SJSA1 (cell line): ENCODE measurements around the gene AGBL3. TPM values are rescaled to one million over a fixed set of nuclear protein-coding genes. Genes with fewer than 3 reads are reported as not detected.
A peak's percentile ranks its signal among the peaks of the same experiment; 100 is the strongest.
"Not testable (repeated sequence)": the region's sequence is repeated elsewhere in the genome, so short reads cannot be mapped to it uniquely, and the experiment has no call there.

Experiments used
- DNase-seq, 2 experiments: peaks; one replicate each; pipeline ENCODE4 v3.0.0-alpha.2; 2015 to 2020; ENCODE audit warnings: low spot score in 2 of 2, low read depth in 1 of 2
- H3K27ac ChIP-seq: fragments of 250-450 bp; sonication (Bioruptor Pico); 2 replicates; pipeline ENCODE4 v1.5.1; 2020; ENCODE audit warnings: mild to moderate bottlenecking, moderate library complexity
- H3K27me3 ChIP-seq: fragments of 250-450 bp; sonication (Bioruptor Pico); replicated peaks from 2 replicates; pipeline ENCODE4 v1.5.1; 2020; ENCODE audit warnings: mild to moderate bottlenecking, moderate library complexity
- H3K36me3 ChIP-seq: fragments of 250-450 bp; sonication (Bioruptor Pico); 2 replicates; pipeline ENCODE4 v1.5.1; 2020; ENCODE audit warnings: mild to moderate bottlenecking
- H3K4me1 ChIP-seq: fragments of 250-450 bp; sonication (Bioruptor Pico); replicated peaks from 2 replicates; pipeline ENCODE4 v1.6.1; 2021; ENCODE audit warnings: mild to moderate bottlenecking
- H3K4me3 ChIP-seq: fragments of 250-450 bp; sonication (Bioruptor Pico); 2 replicates; pipeline ENCODE4 v1.5.1; 2020; ENCODE audit warnings: mild to moderate bottlenecking
- H3K9me3 ChIP-seq: fragments of 250-450 bp; sonication (Bioruptor Pico); replicated peaks from 2 replicates; pipeline ENCODE4 v1.5.1; 2020; ENCODE audit warnings: mild to moderate bottlenecking
- total RNA-seq: library from RNA; depleted of rRNA; stranded (reverse); fragments of >200 nt; shearing (Covaris generic); gene quantifications from 2 replicates; pipeline ENCODE4 v1.2.3, GENCODE V29; 2014

Gene AGBL3
- total RNA-seq, 1 experiment from 2014 or later, result 0.37 TPM

GRCh38 chr7:134991469-134992339 is 5.4 kb downstream of the AGBL3 start:
- Histone ChIP-seq H3K4me1 (peaks cover 18% of the 10 kb centered on the region), H3K27me3 (no peaks in the 10 kb centered on the region), H3K4me3 (no peak overlapping the region), H3K27ac (0 out of 2 replicates have a peak overlapping the region, but pooled peaks have one; percentile 16), H3K36me3 (peaks cover 2% of the 10 kb centered on the region), H3K9me3 (no peaks in the 10 kb centered on the region)
- peak in 1 of 2 experiments; percentile 40 for DNase-seq

GRCh38 chr7:134992626-134993179 is 6.4 kb downstream of the AGBL3 start:
- no peak for DNase-seq
- Histone ChIP-seq H3K27ac (no peak overlapping the region), H3K36me3 (peaks cover 2% of the 10 kb centered on the region; the same call in 1 of the 2 replicates), H3K4me1 (peaks cover 13% of the 10 kb centered on the region), H3K4me3 (no peak overlapping the region), H3K27me3 (no peaks in the 10 kb centered on the region), H3K9me3 (no peaks in the 10 kb centered on the region)

GRCh38 chr7:134993877-134994456 is 7.7 kb downstream of the AGBL3 start:
- H3K36me3 ChIP-seq, result peaks cover 2% of the 10 kb centered on the region; the same call in 1 of the 2 replicates
- no peaks in the 10 kb centered on the region for H3K27me3 ChIP-seq
- no peak overlapping the region for H3K4me3 ChIP-seq
- H3K4me1 ChIP-seq, result peaks cover 13% of the 10 kb centered on the region
- no peak overlapping the region for H3K27ac ChIP-seq
- no peak for DNase-seq
- no peaks in the 10 kb centered on the region for H3K9me3 ChIP-seq

GRCh38 chr7:134995239-134996096 is 9.2 kb downstream of the AGBL3 start:
- peaks cover 13% of the 10 kb centered on the region for H3K4me1 ChIP-seq
- peaks cover 2% of the 10 kb centered on the region; the same call in 1 of the 2 replicates for H3K36me3 ChIP-seq
- H3K27me3 ChIP-seq, result no peaks in the 10 kb centered on the region
- DNase-seq, result no peak
- H3K27ac ChIP-seq, result no peak overlapping the region
- H3K4me3 ChIP-seq, result no peak overlapping the region
- H3K9me3 ChIP-seq, result no peaks in the 10 kb centered on the region

GRCh38 chr7:134996097-134996550 is 9.8 kb downstream of the AGBL3 start:
- DNase-seq, result no peak
- no peak overlapping the region for H3K27ac ChIP-seq
- no peak overlapping the region for H3K4me3 ChIP-seq

GRCh38 chr7:134997214-134997885 is 11.0 kb downstream of the AGBL3 start:
- no peak for DNase-seq
- H3K4me3 ChIP-seq, result no peak overlapping the region
- peaks cover 2% of the 10 kb centered on the region; the same call in 1 of the 2 replicates for H3K36me3 ChIP-seq

More at GRCh38 chr7:134996097-134996550, 9.8 kb downstream of the AGBL3 start:
- H3K4me1 ChIP-seq, result peaks cover 13% of the 10 kb centered on the region
- H3K9me3 ChIP-seq, result no peaks in the 10 kb centered on the region
- no peaks in the 10 kb centered on the region for H3K27me3 ChIP-seq
- peaks cover 2% of the 10 kb centered on the region; the same call in 1 of the 2 replicates for H3K36me3 ChIP-seq

GRCh38 chr7:134999136-134999535 is 12.8 kb downstream of the AGBL3 start:
- Histone ChIP-seq H3K4me1 (no peaks in the 10 kb centered on the region), H3K27ac (no peak overlapping the region), H3K9me3 (0 out of 2 replicates have a peak, but pooled peaks cover 3% of the 10 kb centered on the region), H3K36me3 (no peaks in the 10 kb centered on the region), H3K4me3 (no peak overlapping the region), H3K27me3 (no peaks in the 10 kb centered on the region)
- DNase-seq, result no peak

More at GRCh38 chr7:134997214-134997885, 11.0 kb downstream of the AGBL3 start:
- H3K9me3 ChIP-seq, result 0 out of 2 replicates have a peak, but pooled peaks cover 3% of the 10 kb centered on the region
- no peaks in the 10 kb centered on the region for H3K27me3 ChIP-seq
- no peak overlapping the region for H3K27ac ChIP-seq
- peaks cover 3% of the 10 kb centered on the region for H3K4me1 ChIP-seq

GRCh38 chr7:135001390-135002165 is 15.3 kb downstream of the AGBL3 start:
- H3K27ac ChIP-seq, result no peak overlapping the region
- peaks cover 11% of the 10 kb centered on the region; the same call in 1 of the 2 replicates for H3K27me3 ChIP-seq

GRCh38 chr7:135012229-135012628 is 25.9 kb downstream of the AGBL3 start:
- Histone ChIP-seq H3K4me1 (no peaks in the 10 kb centered on the region), H3K4me3 (no peak overlapping the region), H3K27ac (no peak overlapping the region), H3K27me3 (peaks cover 8% of the 10 kb centered on the region), H3K9me3 (no peaks in the 10 kb centered on the region), H3K36me3 (no peaks in the 10 kb centered on the region)
- no peak for DNase-seq

More at GRCh38 chr7:135001390-135002165, 15.3 kb downstream of the AGBL3 start:
- no peak for DNase-seq
- Histone ChIP-seq H3K36me3 (no peaks in the 10 kb centered on the region), H3K4me3 (no peak overlapping the region), H3K4me1 (no peaks in the 10 kb centered on the region), H3K9me3 (0 out of 2 replicates have a peak, but pooled peaks cover 3% of the 10 kb centered on the region)

GRCh38 chr7:135023622-135024021 is 37.3 kb downstream of the AGBL3 start:
- H3K4me1 ChIP-seq, result no peaks in the 10 kb centered on the region
- no peak overlapping the region for H3K4me3 ChIP-seq
- H3K9me3 ChIP-seq, result no peaks in the 10 kb centered on the region; the same call in 1 of the 2 replicates
- no peak for DNase-seq
- no peak overlapping the region for H3K27ac ChIP-seq
- no peaks in the 10 kb centered on the region for H3K36me3 ChIP-seq
- H3K27me3 ChIP-seq, result no peaks in the 10 kb centered on the region

GRCh38 chr7:135035252-135035651 is 48.9 kb downstream of the AGBL3 start:
- H3K9me3 ChIP-seq, result no peaks in the 10 kb centered on the region; the same call in 1 of the 2 replicates
- no peaks in the 10 kb centered on the region for H3K4me1 ChIP-seq
- peaks cover 10% of the 10 kb centered on the region; the same call in 1 of the 2 replicates for H3K27me3 ChIP-seq
- H3K36me3 ChIP-seq, result no peaks in the 10 kb centered on the region
- H3K4me3 ChIP-seq, result no peak overlapping the region
- DNase-seq, result no peak
- no peak overlapping the region for H3K27ac ChIP-seq

GRCh38 chr7:135067017-135067416 is 80.7 kb downstream of the AGBL3 start:
- DNase-seq, H3K27me3 ChIP-seq, H3K27ac ChIP-seq, H3K36me3 ChIP-seq, H3K4me3 ChIP-seq, H3K4me1 ChIP-seq, H3K9me3 ChIP-seq: not testable (repeated sequence)
